Measurements from ENCODE around the gene MOK.

The MOK gene

DNA sequence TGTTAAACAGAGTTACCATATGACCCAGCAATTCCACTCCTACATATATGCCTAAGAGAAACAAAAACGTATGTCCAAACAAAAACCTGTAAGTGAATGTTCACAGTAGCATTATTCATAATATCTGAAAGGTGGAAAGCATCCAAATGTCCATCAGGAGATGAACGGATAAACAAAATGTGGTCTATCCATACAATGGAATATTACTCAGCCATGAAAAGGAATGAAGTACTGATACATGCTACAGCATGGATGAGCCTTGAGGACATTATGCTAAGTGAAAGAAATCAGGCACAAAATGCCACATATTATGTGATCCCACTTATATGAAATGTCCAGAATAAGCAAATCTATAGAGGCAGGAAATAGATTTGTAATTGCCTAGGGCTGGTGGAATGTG lies 16.8 kb downstream of the MOK start:
- in situ Hi-C loops (cut with MboI; ENCODE audit: low sequenced_read_pairs) = no loop called here

DNA sequence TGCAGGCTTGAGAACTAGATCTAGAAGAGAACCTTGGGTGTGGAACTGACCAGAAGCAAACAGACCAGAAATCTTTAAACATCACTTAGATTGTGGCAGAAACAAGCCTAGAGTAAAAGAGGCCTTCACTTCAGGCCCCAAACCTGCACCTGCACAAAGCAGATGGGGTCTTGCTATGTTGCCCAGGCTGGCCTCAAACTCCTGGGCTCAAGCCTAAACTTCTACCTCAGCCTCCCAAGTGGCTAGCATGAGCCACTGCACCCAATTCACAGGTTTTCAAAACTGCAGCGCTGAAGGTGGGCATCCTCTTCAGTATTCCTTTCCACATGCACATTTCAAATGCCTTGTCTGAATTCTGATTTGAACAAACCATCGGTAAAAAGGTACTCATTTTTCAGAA lies 19.9 kb downstream of the MOK start:
- in situ Hi-C loops (cut with MboI; ENCODE audit: low sequenced_read_pairs) = no loop called here

DNA sequence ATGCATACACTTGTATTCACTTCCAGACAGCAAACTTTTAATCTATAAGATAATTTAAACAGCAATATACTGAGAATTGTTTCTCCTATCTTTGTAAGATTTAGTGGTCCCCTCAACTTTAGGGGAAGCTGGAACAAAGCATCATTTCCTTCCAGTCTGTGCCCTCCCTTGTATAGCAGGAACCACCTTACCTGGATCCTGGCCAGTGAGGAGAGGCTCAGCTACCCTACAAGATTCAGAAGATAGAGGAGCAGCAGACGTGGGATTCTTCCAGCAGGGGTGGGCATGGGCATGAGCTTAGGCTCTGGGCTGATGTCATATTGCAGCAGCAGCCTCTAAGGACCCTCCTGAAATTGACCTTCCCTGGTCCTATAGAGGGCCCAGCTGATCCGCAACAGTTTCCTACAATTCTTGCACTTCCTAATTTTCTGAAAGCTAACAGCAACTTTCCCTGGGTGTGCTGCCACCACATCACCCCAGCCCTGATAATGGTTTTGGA lies 21.3 kb downstream of the MOK start:
- in situ Hi-C loops (cut with MboI; ENCODE audit: low sequenced_read_pairs) = no loop called here

DNA sequence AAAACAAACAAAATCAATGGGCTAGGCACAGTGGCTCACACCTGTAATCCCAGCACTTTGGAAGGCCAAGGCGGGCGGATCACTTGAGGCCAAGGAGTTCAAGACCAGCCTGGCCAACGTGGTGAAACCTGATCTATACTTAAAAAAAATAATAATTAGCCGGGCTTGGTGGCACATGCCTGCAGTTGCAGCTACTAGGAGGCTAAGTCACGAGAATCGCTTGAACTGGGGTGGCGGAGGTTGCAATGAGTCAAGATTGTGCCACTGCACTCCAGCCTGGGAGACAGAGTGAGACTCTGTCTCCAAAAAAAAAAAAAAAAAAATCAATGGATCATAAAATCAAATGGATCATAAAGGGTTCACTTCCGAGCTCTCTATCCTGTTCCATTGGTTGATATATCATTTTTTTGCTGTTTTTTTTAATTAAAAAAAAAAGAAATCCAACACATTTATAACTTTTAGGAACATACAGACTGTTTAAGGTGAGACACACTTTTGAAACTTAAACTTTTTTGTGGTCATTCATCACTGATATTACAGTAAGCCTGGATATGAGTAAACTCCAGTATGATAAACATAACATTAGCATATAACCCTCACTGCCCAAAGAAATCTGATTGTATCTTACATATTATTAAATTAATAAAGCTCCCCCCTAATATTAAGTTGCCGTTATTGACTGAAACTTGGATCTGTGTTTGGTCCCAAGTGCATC lies 22.1 kb downstream of the MOK start:
- in situ Hi-C loops (cut with MboI; ENCODE audit: low sequenced_read_pairs) = no loop called here

DNA sequence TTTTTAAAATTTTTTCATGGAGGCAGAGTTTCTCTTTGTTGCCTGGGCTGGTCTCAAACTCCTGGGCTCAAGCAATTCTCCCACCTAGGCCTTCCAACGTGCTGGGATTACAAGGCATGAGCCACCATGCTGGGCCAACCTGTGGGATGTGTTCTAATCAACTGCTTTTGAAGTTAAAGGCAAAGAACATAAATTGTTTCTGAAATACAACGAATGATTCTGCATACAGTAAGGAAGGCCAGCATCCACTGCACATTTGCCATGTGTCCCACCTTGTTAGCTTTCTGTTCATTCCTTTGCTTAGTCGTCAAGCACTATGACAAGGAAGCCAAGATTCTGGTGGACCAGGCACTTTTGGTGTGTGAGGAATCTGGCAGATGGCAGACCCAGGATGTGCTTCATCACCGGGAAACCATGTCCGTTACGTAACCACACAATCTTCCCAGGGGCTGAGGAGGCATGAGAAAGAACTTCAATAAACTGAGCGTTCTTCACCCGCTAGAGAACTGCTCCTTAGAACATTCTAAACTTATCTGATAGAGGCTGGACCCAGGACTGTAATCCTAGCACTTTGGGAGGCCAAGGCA lies 24.5 kb downstream of the MOK start:
- in situ Hi-C loops (cut with MboI; ENCODE audit: low sequenced_read_pairs) = no loop called here

DNA sequence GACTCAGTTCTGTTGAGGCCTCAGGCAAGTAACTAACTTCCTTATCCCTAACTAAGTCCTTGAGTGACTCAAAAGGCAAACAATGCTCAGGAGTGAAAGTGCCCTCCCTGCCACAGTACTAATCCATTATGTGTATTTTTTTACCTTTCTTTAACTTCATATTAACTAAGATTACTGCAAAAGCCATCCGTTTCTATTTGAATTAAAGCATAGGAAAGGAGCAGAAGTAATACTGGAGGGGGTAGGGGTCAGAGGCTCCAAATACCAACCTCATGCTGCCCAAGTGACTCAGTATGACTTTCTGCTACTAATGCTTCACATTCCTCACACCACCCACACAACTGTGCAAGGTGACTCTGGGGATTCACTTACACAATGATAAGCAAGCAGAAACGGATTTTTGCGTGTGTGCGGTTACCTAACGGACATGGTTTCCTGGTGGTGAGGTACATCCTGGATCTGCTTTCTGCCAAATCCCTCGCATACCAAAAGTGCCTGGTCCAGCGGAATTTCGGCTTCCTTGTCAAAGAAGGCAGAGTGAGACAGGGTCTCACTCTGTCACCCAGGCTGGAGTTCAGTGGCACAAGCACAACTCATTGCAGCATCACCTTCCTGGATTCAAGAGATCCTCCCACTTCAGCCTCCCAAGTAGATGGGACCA lies 25.1 kb downstream of the MOK start:
- in situ Hi-C loops (cut with MboI; ENCODE audit: low sequenced_read_pairs) = no loop called here

DNA sequence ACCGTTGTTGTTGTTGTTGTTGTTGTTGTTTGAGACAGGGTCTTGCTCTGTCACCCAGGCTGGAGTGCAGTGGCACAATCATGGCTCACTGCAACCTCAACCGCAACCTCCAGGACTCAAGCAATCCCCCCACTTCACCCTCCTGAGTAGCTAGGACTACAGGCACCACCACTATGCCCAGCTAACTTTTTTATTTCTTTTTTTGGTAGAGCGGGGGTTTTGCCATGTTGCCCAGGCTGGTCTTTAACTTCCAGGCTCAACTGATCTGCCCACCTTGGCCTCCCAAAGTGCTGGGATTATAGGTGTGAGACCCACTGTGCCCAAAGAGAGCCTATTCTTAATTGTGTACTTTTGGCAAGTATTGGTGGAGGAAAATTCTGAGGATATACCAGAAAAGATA lies 25.7 kb downstream of the MOK start:
- in situ Hi-C loops (cut with MboI; ENCODE audit: low sequenced_read_pairs) = no loop called here

DNA sequence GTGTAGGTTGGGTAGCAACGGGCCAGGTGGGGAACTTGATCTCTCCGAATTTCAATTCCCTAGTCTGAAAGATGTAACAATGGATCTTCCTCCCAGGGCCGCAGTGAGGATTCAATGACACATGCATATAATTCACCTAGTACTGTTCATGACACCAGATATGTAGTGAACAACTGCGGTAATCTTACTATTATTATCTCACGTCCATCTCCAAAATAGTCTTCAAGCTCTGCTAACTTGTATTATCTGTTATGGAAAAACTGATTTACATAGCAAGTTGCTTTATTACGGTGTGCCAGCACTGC lies 26.4 kb downstream of the MOK start:
- in situ Hi-C loops (cut with MboI; ENCODE audit: low sequenced_read_pairs) = no loop called here

DNA sequence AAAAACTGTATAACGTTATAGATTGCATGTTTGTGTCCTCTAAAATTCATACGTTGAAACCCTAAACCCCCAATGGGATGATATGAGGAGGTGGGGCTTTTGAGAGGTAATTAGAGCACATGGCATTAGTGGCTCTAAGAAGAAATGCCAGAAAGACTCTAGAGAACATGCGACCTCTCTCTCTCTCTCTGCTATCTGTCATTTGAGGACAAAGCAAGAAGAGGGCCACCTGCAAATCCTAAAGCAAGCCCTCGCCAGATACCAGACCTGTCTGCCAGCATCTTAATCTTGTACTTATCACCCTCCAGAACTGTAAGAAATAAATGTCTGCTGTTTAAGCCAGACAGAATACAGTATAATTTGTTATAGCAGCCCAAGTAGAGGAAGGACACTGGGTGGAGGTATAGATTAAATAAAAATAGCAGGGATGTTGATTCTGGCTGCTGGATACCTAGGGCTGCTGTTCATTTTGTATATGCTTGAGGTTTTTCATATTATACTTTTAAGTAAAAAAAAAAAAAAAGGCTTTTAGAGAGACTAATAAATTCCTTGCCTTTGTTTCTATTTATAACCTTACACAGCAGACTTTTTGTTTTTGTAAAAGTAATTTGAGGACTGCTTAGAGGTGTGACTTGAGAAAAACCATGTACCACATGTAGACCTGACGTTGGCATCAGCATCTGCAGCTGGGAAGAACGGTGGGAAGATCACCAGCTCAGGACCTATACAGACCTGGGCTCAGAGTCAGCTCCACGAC lies 26.9 kb downstream of the MOK start:
- in situ Hi-C loops (cut with MboI; ENCODE audit: low sequenced_read_pairs) = no loop called here

DNA sequence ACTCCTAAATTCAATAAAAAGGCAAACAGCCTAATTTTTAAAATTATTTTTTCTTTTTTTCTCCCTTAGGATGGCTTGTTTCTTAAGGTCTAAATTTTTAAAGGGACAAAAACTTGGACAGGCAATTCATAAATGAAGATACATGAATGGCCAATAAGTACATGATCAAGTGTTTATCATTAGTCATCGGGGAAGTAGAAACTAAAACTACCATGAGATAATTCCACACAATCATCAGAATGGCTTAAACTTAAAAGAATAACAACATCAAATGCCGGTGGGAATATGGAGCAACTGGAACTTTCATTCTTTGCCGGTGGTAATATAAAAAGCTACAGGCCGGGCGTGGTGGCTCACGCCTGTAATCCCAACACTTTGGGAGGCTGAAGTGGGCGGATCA lies 29.1 kb downstream of the MOK start:
- in situ Hi-C loops (cut with MboI; ENCODE audit: low sequenced_read_pairs) = no loop called here

DNA sequence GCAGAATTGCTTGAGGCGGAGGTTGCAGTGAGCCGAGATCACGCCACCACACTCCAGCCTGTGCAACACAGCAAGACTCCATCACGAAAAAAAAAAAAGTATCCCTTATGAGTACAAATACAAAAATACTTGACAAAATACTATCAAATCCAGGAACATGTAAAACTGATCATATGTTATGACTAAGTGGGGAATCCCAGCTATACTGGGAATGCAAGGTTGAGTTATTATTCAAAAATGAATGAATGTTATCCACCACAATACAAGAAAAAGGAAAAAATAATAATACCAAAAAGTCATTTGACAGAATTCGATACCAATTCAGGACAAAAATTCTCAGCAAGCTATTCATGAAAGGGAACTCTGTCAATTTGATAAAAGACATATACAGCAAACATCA lies 32.6 kb downstream of the MOK start:
- in situ Hi-C loops (cut with MboI; ENCODE audit: low sequenced_read_pairs) = no loop called here

DNA sequence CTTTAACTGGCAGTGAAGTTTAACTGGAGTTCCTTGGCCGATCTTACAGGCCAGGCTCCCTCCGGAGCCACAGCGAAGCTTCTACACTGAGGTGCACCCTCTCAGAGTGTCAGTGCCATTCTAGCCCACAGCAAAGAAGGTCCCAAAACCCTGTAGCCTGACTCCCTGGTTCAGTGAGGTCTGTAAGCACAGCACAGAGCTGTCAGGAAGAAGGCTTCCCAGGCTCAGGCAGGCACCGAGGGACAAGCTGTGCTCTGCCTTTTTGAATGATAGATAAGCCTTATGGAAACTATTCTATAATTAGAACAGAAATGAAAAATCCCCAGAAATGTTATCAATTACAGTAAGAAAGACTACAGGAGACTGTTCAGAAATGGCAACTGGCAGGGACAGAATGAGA lies 40.2 kb downstream of the MOK start:
- in situ Hi-C loops (cut with MboI; ENCODE audit: low sequenced_read_pairs) = no loop called here

DNA sequence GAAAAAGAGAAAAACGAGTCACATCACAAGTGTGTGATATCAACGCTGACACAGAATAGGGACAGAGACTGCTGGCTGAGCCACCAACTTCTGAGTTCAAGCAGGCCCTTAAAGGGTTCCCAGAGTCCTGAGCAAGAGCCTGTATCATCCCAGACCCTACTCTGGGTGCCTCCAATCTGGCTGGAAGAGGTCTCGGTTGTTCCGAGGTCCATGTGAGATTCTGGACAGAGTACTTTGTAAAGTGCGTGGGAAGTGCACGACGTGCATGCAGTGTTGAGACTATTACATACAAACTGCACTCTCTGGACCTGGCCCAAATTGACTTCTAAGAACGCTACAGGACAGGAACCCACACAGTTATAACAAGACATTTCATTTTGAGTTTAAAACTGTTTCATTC lies 40.6 kb downstream of the MOK start:
- in situ Hi-C loops (cut with MboI; ENCODE audit: low sequenced_read_pairs) = no loop called here

DNA sequence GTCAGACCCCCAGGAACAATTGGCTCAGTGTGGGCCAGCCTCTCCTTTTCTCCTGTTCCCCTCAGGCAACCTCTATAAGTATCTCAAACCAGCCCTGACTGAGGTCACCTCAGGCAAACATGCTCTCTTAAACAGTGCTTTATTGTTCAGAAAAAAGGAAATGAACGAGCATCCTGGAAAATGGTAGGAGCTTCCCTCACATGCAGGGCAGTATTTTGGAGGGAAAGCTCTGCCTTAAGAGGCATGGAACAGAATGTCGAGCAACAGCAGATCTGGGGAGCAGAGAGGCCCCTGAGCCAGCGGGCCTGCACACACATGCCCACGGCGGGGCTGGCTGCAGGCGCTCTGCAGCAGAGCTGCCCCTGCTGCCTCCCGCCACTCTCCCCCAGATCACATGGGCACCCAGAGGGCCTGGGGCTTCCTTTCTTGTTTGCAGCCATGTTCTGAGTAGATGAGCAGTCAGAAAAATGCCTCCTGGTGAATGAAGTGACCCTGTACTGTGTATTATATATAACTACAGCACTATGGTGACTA lies 42.0 kb downstream of the MOK start:
- in situ Hi-C loops (cut with MboI; ENCODE audit: low sequenced_read_pairs) = no loop called here

DNA sequence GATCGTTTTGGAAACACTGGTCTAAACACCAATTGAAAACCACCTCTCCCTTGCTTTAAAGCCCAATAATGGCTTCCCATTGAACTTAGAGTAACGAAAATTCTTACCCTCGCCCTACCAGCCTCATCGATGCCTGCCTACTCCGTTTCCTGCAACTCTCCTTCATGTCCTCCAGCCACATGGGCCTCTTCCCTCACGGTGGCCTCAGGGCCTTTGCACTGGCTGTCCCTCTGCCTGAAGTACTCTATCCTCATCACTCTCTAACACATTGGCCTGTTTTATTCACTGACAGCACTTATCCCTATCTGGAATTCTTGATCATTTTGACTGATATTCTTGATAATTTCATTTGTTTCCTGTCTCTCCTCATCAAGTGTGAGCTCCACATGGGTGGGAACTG lies 46.8 kb downstream of the MOK start:
- in situ Hi-C loops (cut with MboI; ENCODE audit: low sequenced_read_pairs) = no loop called here

DNA sequence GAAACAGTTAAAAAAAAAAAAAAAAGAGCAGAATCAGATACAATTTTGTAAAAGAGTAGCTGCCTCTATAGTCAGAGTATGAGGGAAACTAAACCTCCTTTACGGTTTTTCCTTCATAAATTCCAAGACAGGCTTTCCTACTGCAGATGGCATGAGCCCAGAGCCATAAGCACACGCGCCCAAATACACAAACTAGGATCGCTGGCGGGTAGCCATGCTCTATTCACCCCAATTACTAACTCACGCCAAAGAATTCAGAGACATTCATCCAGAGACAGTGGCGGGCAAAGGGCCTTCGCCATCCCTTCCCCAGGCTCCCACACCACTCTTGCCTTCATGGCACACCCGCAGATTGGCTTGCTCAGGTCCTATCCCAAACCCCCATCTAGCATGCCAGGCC lies 48.2 kb downstream of the MOK start:
- in situ Hi-C loops (cut with MboI; ENCODE audit: low sequenced_read_pairs) = no loop called here

DNA sequence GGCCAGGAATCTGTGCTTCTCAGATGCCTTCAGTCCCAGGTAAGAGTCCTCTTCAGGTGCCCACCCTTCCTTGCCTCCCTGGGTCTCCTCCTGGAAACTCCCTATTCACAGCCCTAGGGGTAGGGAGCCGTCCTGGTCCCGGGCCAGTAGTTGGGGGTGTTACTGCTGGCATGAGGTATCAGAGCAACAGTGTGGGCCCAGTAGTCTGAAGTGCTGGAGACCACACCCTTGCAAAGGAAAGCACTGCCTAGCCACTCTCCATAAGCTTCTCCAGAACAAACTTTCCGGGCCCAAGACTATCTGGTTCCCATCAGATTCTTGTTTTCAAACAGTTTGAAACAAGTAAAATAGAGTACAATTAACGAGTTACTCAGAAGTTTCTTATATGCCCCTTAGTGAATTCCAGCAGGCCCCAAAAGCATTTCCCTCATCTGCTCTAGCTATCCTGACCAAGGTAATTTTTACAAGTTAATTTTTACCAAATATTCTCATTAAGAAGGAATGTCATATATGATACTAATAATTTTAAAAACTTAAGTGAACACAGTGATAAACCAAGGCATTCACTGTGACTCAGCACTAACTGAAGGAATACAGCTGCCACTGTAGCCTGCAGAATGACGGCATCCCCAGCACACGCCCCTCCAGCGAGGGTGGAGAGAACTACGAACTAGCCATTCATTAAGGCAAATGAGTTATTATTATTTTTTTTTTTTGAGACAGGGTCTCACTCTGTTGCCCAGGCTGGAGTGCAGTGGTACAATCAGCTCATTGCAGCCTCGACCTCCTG lies 49.4 kb downstream of the MOK start:
- in situ Hi-C loops (cut with MboI; ENCODE audit: low sequenced_read_pairs) = no loop called here

DNA sequence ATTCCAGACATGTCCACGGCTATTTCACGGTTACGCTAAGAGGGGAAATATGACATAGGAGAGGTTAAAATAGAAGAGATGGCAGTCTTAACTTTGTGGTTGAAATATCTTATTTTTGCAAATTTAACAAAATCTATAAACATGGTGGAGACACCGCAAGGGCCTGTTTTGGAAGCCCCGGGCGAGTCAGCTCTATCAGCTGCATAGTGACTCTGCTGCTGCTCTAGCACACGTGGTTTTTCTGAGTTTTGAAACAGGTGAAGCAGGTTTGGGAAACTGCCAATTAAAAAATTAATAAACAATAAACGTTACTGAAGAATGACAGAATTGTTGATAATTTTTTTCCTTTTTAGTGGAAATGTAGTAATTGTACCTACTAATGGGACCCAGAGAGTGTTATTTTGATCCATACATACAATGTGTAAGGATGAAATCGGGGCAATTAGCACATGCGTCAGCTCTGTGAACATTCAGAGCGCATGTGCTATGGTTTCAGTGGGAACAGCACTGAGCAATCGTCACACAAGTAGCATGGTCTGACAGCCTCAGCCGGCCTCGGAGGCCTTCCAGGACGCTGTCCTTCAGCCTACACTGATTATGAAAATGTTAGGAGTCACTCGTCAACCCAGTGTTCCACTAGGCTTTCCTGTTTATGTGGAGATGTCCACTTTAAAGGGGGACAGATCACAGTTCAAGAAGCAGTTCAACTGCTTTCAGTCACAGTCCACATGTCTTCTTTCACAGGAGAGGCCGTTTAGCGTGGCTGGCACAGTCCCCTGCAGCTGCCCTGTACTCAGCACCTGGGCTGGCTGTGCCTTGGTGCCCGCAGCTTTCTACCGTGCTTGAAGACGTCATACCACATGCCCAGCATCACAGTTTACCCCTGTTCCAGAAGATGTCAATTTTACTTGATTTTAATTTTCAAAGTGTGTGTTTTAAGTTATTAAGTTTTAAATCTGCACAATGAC lies 51.8 kb downstream of the MOK start:
- in situ Hi-C loops (cut with MboI; ENCODE audit: low sequenced_read_pairs) = no loop called here

DNA sequence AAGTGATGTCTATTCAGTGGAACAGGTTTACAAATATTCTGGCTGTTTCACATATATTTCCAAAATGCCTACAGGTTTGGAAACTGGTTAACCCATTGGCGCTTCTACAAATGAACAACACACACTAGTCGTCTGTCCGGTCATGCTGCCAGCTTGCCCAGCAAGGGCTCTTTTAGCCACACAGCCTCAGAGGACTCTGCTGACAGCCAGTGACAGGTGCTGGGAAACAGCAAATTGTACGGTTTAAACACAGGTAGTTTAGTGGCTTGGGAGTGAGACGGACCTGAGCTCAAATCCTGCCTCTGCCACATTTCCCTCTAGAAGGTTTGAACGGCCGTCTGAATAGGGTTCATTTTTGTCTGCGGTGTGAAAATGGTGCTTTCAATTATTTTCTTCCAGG lies 53.8 kb downstream of the MOK start:
- in situ Hi-C loops (cut with MboI; ENCODE audit: low sequenced_read_pairs) = no loop called here

DNA sequence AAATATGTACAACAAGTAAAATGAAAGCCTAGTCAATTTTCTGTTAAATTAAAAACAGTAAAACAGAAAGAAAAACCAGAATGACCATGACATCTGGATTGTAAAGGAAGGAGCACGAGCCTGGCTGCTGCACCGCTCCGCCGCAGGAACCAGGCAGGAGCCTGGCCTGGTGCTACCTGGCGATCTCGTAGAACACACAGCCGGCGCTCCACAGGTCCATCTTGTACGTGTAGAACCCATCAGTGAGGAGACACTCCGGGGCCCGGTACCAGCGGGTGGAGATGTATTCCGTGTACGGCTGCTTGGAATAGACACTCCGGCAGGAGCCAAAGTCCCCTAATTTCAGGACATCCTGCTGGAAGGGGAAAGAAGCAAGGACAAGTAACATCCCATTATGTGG lies 54.3 kb downstream of the MOK start:
- in situ Hi-C loops (cut with MboI; ENCODE audit: low sequenced_read_pairs) = no loop called here
